DMS79 treated with DMSO at 0.1 percent for 48 hours (cell line): ENCODE data around the gene NXNL1.

Experiments
- DNase-seq: peaks from one replicate; lab custom pipeline; 2025; lab: John Stamatoyannopoulos, UW

Gene NXNL1

DNA sequence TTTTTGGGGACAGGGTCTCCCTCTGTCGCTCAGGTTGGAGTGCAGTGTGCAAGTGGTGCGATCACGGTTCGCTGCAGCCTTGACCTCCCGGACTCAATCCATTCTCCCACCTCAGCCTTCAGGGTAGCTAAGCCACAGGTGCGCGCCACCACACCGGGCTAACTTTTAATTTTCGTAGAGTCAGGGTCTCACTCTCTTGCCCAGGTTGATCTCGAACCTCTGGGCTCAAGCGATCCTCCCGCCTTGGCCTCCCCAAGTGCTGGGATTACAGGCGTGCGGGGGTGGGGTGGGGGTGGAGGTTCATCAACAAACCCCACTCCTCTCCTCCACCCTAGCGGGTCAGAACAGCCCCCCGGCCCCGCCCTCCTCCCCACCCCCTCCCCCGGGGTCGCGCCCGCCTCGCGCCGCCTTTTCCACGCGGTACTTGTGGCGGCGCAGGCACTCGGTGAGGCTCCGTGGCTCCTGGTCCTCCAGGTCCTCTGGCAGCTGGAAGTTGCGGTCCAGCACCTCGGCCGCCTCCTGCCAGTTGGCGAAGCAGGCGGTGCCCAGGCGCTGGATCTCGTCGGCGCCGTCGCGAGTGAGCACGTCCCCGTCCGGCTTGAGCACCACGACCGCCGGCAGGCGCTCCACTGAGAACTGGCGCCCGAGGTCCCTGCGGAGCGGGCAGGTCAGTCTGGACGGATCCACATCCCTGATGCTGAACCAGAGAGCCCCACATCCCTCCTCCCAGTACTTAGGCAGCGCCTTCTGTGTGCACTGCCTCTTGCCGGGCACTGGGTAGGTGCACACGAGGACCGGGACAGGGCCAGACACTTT is 5.2 kb downstream of the NXNL1 start:
- peak; percentile 2 for DNase-seq

DNA sequence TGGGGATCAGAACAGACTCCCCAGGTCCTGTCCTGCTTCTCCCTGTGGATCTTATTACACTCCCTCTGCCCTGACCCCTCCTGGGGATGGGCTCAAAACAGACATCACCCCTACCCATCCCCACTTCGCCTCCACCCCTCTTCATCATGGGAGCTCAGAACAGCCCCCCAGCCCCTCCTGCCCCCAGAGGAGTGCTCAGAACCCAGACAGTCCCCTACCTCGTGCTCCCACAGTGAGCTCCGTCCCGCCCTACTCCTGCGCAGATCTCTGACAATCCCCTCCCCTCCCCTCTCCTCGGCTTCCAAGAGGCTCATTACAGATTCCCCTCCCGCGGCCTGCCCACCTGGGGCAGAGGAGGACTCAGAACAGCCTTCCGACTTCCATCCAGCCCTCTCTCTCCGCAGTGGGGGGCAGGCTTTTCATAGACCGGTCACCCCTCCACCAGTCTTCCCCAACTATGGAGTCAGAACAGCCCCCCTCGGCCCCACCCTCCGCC is 6.1 kb downstream of the NXNL1 start:
- peak; percentile 3 for DNase-seq

GRCh38 chr19:17451820-17452219 is 8.9 kb downstream of the NXNL1 start:
- no peak for DNase-seq

DNA sequence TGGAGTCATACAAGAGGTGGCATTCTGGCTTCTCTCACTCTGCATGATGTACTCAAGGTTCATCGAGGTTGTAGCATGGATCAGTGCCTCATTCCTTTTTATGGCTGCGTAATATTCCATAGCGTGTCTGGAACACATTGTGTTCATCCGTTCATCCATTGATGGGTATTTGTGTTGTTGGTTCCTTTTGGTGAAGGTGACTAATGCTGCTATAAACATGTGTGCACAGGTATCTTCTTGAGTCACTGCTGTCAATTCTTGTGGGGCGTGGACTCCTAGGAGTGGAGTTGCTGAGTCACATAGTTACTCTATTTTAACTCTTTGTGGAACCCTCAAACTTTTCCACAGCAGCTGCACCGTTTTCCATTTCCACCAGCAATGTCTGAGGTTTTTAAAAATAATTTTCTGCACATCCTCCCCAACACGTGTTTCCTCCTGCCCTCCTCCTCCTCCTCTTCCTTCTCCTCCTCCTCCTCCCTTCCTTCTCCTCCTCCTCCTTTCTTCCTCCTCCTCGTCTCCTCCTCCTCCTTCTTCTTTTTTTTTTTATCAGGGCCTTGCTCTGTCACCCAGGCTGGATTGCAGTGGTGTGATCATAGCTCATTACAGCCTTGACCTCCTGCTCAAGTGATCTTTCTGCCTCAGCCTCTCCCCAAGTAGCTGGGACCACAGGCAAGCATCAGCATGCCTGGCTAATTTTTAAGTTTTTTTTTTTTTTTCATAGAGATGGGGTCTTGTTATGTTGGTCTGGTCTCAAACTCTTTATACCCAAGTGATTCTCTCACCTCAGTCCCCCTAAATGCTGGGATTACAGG is 10.3 kb downstream of the NXNL1 start:
- peak; percentile 1 for DNase-seq

DNA sequence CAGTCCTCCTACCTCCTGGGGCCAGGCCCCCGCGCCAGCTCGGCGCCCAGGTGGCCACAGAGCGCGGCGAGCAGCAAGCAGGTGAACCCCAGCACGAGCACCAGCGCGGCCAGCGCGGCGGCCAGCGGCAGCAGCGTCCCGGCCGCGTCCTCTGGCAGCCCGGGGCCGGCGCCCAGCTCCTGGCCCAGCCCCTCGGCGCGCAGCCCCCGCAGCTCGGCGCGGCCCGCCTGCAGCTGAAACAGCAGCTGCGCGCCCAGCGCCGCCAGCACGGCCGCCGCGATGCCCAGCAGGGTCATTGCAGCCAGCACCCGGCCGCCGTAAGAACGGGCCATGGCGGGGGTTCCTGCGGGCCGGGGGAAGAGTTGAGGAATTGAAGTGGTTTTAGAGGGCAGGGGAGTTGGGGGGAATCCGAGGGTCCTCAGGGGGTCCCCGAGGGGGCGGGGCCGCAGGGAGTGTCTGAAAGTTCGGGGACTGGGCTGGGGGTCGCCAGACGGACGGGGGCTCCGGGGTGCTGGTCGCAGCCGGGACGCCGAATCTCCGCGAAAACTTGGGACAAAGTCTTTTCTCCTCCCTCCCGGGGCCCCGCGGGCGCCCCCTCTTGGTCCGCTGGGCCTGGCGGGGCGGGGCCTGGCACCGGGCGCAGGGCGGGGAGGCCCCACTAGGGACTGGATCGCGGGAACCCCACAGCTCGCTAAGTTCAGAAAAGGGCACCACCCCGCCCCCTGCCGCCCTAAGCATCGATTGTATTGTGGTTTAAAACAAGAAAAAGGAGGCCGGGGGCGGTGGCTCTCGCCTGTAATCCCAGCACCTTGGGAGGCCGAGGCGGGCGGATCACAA is 12.4 kb downstream of the NXNL1 start, which contains the start of gene TMEM221:
Gene TMEM221 (minus strand): TSS at position 538 of the 837 bp plus-strand sequence. CDS start 206 bp downstream, at position 332.
- DNase-seq: peak; percentile 24

DNA sequence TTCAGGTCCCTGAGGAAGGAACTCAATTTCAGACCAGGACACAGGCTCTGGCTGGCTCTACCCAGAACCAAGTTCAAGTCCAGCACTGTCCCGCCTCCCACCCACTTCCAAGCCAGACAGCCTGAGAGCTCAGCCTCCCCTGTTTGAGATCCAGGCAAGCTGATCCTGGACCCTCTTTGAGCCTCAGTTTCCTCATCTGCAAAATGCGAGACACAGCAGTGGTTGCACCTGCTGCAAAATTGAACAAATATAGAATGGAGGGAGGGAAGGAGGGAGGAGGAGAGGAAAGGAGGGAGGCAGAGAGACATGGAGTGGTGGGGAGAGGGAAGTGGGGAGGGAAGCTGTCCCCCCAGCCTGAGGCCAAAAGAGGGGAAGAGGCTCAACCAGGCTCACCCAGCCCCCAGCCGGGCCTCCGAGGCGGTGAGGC is 13.0 kb downstream of the NXNL1 start:
- peak; percentile 24 for DNase-seq

- no peak for DNase-seq
These were observed 15.1 kb downstream of the NXNL1 start for GRCh38 chr19:17445526-17446165.

DNA sequence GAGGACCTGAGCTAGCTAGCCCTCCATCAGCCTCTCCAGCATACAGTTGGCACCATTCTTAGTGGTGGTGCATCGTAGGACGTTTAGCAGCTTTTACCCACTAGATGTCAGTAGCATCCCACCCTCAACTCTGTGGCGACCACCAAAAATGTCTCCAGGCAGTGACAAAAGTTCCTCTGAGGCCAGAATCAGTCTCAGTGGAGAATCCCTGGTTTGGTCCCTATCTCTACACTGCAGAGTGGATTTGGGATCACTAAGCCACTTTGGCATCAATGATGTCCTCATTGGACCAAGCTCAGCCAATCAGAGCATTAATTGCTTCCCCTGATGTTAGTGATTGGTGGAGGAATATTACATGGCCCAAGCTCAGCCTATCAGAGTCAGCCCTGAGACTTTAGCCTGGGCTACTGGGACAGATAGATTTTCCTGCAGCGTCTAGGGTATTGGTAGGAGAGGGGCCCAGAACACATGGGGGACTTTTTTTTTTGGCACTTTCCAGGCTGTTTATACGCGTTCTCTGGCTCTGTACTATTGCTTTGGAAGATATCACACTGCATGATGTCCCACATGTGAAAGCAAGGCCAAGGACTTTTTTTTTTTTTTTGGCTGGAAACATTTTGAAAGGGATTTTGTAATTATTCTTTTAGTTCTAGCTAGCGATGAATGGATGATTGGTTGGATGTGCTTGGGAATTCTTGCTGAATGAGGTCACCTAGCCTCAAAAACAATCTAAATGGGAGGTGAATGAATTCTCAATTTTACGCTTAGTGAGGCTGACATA is 19.3 kb downstream of the NXNL1 start:
- DNase-seq: peak; percentile 11

DNA sequence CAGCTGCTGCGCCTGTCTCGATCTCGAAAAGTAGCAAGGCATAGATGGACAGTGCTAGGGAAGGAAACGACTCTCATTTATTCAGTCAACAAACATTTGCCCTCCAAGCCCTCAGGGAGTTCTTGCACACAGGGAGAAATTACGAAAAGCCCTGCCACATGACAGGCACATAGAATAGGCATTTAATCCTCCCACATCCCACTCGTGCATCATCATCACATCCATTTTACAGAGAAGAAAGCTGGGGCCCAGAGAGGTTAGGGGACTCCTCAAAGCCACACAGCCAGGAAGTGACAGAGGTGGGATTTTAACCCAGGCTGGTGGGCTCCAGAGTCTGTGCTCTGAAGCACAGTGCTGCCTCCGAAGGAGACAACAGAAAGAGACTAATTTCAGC is 23.9 kb downstream of the NXNL1 start:
- no peak for DNase-seq

DNA sequence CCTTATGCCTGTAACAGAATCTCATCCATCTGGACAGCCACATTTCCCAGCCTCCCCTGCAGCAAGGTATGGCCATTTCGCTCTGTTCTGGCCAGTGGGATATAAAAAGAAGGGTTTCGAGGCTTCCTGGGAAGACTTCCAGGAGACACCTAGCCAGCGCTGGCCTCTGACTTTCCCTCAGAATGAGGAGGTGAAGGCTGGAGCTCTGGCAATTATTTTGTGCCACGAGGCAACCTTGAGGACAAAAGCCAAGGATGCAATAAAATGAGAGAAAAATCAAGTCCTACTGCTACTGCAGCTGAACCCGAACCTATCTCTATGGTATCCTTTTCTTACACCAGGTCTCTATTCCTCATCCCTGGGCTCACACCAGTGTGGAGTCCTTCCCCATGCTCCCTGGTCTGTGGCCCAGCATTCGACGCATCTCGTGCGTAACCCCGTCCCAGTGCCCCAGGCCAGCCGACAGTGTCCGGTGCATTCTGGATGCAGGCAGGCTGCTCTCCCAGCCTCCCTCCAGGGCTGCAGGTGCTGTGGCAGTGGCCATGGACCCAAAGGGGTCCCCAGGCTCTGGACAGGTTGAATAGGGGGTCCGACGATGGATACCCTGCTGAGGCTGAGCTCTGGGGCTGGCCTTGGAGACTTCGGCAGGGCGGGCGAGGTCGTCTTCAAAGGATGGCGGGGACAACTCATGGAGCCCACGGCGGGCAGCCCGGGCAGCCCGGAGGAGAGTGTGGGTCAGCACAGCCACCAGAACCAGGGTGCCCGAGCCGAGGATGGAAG is 24.4 kb downstream of the NXNL1 start:
- DNase-seq: no peak

DNA sequence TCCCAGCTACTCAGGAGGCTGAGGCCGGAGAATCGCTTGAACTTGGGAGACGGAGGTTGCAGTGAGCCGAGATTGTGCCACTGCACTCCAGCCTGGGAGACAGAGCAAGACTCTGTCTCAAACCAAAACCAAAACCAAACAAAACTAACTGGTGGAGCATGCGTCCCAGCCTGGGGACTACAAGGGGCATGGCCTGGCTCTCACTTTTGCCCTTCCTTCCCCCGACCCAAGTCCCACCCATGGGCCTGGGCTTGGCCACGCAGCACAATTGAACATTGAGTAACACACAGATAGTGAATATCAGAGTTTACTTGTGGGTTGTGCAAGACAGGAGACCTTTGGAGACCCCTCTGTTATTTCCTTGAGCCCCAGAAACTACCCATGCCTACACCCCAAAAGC is 25.5 kb downstream of the NXNL1 start:
- no peak for DNase-seq

- DNase-seq: no peak
These were observed 29.3 kb downstream of the NXNL1 start for GRCh38 chr19:17431417-17431816.

DNA sequence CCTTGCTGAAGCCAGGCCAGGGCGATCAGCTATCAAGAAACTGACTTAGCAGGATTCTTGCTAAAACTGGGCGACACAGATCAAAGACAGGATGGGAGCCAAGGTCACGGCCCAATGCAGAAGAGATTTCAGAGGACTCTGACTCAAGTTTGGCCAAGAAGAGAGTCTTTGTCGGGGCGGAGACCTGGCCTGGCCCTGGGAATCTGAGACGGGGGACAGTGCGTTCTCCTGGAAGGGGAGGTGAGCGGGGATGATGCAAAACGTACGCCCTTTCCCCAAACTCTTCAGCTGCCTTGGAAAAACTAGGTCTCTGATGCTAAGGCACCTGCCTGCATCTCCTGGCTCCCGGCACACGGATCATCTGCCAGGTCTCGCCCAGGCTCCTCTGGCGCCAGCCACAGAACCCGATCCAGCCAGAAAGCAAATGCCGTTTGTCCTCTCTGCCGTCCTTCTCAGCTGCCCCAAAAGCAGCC is 31.0 kb downstream of the NXNL1 start:
- DNase-seq: no peak

DNA sequence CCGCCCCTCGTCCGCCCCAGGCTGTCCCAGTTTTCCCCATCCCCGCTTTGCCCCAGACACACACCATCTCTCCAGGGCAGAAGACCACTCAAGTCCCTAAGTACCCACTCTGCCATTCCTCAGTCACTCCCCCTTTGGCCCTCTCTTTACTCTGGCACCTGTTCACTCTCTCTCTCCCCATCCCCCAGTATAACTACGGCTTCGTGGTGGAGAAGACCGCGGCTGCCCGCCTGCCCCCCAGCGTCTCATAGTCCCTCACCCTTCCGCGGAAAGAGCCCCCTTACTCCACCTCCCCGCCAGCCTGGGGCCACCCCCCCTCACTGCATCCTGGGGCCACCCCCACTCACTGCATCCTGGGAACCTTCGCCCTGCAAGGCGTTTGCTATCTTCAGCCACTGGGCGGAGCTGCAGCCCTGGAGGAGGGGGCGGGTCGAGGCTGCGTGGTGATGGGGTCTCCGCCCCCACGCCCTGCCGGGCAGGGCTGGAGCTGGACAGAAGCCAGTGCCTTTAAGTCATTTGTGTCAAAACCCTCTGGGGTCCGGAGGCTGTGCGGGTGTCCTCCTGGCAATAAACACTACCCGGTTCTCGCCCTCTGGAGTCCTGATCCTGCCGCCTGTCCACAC is 35.9 kb downstream of the NXNL1 start:
- no peak for DNase-seq

DNA sequence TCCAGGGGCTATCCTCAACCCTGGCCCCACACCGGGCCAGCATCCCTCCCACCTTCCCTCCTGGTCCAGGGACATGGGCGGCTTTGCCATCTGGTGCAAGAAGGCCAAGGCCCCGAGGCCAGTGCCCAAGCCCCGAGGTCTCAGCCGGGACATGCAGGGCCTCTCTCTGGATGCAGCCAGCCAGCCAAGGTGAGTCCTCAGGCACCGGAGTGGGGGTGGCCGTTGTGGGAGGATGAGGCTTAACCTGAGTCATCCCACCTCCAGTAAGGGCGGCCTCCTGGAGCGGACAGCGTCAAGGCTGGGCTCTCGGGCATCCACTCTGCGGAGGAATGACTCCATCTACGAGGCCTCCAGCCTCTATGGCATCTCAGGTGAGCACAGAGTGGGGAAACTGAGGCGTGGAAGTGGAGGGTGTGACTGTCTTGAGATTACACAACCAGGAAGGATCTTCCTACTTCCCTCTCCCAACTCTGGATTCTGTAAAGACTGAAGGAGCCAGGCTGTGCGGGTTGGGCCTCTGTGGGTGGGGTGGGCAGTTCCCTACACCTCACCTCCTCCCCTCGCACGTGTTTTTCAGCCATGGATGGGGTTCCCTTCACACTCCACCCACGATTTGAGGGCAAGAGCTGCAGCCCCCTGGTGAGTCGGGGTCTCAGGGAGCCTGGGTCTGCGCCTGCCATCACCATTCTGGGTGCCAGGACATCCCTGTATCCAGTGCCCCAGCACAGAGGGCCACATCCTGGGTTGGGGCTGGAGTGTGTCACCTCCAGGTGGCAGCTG is 37.1 kb downstream of the NXNL1 start:
- DNase-seq: no peak

DNA sequence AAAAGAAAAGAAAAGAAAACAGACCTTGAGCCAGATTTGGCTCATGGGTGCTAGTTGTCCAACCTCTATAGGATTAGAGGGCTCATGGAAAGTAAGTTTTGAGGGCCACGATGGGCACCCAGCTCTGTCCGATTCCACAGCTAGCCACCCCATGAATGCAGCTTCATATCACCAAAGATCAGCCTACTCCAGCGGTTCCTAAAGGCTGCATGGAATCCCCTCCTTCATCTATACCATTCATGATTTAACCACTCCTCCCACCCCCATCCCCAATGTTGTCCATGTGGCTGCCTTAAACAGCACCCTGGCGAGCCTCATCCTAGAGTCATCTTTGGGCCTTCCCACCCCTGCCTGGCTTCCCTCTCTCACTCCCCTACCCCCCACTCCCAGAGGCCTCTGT is 38.8 kb downstream of the NXNL1 start:
- DNase-seq: no peak

- DNase-seq: peak; percentile 6
These were observed 40.2 kb downstream of the NXNL1 start for GRCh38 chr19:17420475-17420924.
